ENCODE measurements around the gene DPEP1.

GRCh38 chr16:89588413-89589109, 24.9 kb upstream of the DPEP1 start:
- TF ChIP-seq EZH2 (IDR thresholded peaks at IDR 0.05; ENCODE audit: insufficient read depth, poor library complexity, severe bottlenecking) (no peak), EZH2phosphoT487 (IDR thresholded peaks at IDR 0.05; ENCODE audit: insufficient read depth, low read depth) (no peak)
